Liver (tissue), 9 donors: ENCODE measurements around the gene DGCR8. TPM values are rescaled to one million over a fixed set of nuclear protein-coding genes. Genes with fewer than 3 reads are reported as not detected.

ENCODE experiments used
- DNase-seq: peaks from one replicate; pipeline ENCODE4 v3.0.0-alpha.2; 2017; ENCODE audit warnings: low spot score
- H3K27ac ChIP-seq, 2 donors: one replicate each; pipeline ENCODE4 v1.7.0; 2013; ENCODE audit warnings: inconsistent platforms in 2 of 2, low read length in 2 of 2, control low read depth in 1 of 2, low read depth in 1 of 2, mild to moderate bottlenecking in 1 of 2
- H3K27me3 ChIP-seq, 4 donors: one replicate each; pipeline versions ENCODE4 v1.6.1 to v1.7.0; 2013; ENCODE audit warnings: low read length in 3 of 4, inconsistent platforms in 1 of 4, mild to moderate bottlenecking in 1 of 4, moderate library complexity in 1 of 4; ENCODE audit not compliant: control insufficient read depth in 4 of 4, insufficient read depth in 4 of 4
- H3K36me3 ChIP-seq, 4 donors: one replicate each; pipeline versions ENCODE4 v1.6.1 to v1.7.0; 2013; ENCODE audit warnings: low read length in 3 of 4, mild to moderate bottlenecking in 3 of 4, low read depth in 1 of 4, moderate library complexity in 1 of 4; ENCODE audit not compliant: control insufficient read depth in 4 of 4, insufficient read depth in 3 of 4
- H3K4me1 ChIP-seq, 4 donors: one replicate each; pipeline versions ENCODE4 v1.6.1 to v1.7.0; 2013; ENCODE audit warnings: low read length in 3 of 4, mild to moderate bottlenecking in 3 of 4, moderate library complexity in 1 of 4; ENCODE audit not compliant: control insufficient read depth in 4 of 4, insufficient read depth in 4 of 4
- H3K4me3 ChIP-seq, 3 donors: one replicate each; pipeline versions ENCODE4 v1.6.1 to v1.7.0; 2013; ENCODE audit warnings: low read length in 3 of 3, control low read depth in 1 of 3, low read depth in 1 of 3, mild to moderate bottlenecking in 1 of 3
- H3K9ac ChIP-seq, 2 donors: one replicate each; pipeline ENCODE4 v1.7.0; 2013; ENCODE audit warnings: low read length in 2 of 2, mild to moderate bottlenecking in 2 of 2, moderate library complexity in 2 of 2, control low read depth in 1 of 2, low read depth in 1 of 2
- H3K9me3 ChIP-seq, 4 donors: one replicate each; pipeline versions ENCODE4 v1.6.1 to v1.7.0; 2013; ENCODE audit warnings: low read length in 3 of 4; ENCODE audit not compliant: control insufficient read depth in 4 of 4
- ATF3 ChIP-seq: IDR thresholded peaks from 2 replicates; pipeline ENCODE4 v1.6.1; 2016; ENCODE audit warnings: antibody characterized with exemption
- HNF4A ChIP-seq, 2 donors: conservative IDR thresholded peaks; 2 replicates each; pipeline ENCODE4 v1.6.1; 2016; ENCODE audit warnings: antibody characterized with exemption in 2 of 2, mild to moderate bottlenecking in 2 of 2
- HNF4G ChIP-seq: IDR thresholded peaks from 2 replicates; pipeline ENCODE4 v1.6.1; 2016; ENCODE audit warnings: antibody characterized with exemption
- JUND ChIP-seq, 2 donors: IDR thresholded peaks; 2 replicates each; pipeline ENCODE4 v1.6.1; 2016; ENCODE audit warnings: antibody characterized with exemption in 2 of 2
- NR2F2 ChIP-seq: IDR thresholded peaks from 2 replicates; pipeline ENCODE4 v1.6.1; 2016; ENCODE audit warnings: antibody characterized with exemption
- RAD21 ChIP-seq, 2 donors: IDR thresholded peaks; 2 replicates each; pipeline ENCODE4 v1.6.1; 2016; ENCODE audit warnings: antibody characterized with exemption in 2 of 2, mild to moderate bottlenecking in 2 of 2
- RXRA ChIP-seq, 2 donors: IDR thresholded peaks; 2 replicates each; pipeline ENCODE4 v1.6.1; 2017 to 2018; ENCODE audit warnings: antibody characterized with exemption in 2 of 2, mild to moderate bottlenecking in 1 of 2
- YY1 ChIP-seq: IDR thresholded peaks from 2 replicates; pipeline ENCODE4 v1.6.1; 2016; ENCODE audit warnings: antibody characterized with exemption, mild to moderate bottlenecking
- WGBS: extraction: QIAGEN DNeasy Blood & Tissue Kit; methylation state at CpG from one replicate; pipeline ENCODE4 v1.1.7; 2013; 5-methylcytosine and 5-hydroxymethylcytosine counted together
- polyA plus RNA-seq, 2 donors: library from polyadenylated mRNA; stranded (reverse) in 1 of 2; unstranded in 1 of 2; fragments of 200-250 nt in 1 of 2; fragments of >200 nt in 1 of 2; fragmentation: Nextera tagmentation in 1 of 2; extraction: Ambion mirVana in 1 of 2; gene quantifications; one replicate each; pipeline versions ENCODE4 v1.2.1 to v1.2.3, GENCODE V29; 2013 to 2015
- total RNA-seq, 2 donors: library from RNA; depleted of rRNA; stranded (reverse); fragments of >200 nt; gene quantifications; one replicate each; pipeline ENCODE4 v1.2.3, GENCODE V29; 2014
- TF ChIP-seq, protein P1 (sequence below): fragments of 150-350 bp; IDR thresholded peaks from 2 replicates; pipeline ENCODE4 v1.5.1; 2017; ENCODE audit warnings: improper control_type of control experiment, low read depth, low read length; ENCODE audit not compliant: missing input control
- TF ChIP-seq, protein P2 (sequence below): IDR thresholded peaks from 2 replicates; pipeline ENCODE4 v1.6.1; 2016; ENCODE audit warnings: antibody characterized with exemption, mild to moderate bottlenecking
- TF ChIP-seq, protein P3 (sequence below): IDR thresholded peaks from 2 replicates; pipeline ENCODE4 v1.6.1; 2016; ENCODE audit warnings: antibody characterized with exemption
- donor health status: healthy.
- donor health status: healthy.
- donor health status: healthy.
- donor health status: healthy.
- donor health status: healthy.

DGCR8 gene
- total and polyA plus RNA-seq, 4 donors: 7.9 to 27.1 (median 15.8) TPM

GRCh38 chr22:20099099-20099711 lies 19.2 kb downstream of the DGCR8 start (continued):
- TF ChIP-seq, protein P1, sequence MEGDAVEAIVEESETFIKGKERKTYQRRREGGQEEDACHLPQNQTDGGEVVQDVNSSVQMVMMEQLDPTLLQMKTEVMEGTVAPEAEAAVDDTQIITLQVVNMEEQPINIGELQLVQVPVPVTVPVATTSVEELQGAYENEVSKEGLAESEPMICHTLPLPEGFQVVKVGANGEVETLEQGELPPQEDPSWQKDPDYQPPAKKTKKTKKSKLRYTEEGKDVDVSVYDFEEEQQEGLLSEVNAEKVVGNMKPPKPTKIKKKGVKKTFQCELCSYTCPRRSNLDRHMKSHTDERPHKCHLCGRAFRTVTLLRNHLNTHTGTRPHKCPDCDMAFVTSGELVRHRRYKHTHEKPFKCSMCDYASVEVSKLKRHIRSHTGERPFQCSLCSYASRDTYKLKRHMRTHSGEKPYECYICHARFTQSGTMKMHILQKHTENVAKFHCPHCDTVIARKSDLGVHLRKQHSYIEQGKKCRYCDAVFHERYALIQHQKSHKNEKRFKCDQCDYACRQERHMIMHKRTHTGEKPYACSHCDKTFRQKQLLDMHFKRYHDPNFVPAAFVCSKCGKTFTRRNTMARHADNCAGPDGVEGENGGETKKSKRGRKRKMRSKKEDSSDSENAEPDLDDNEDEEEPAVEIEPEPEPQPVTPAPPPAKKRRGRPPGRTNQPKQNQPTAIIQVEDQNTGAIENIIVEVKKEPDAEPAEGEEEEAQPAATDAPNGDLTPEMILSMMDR: no peak

DNA sequence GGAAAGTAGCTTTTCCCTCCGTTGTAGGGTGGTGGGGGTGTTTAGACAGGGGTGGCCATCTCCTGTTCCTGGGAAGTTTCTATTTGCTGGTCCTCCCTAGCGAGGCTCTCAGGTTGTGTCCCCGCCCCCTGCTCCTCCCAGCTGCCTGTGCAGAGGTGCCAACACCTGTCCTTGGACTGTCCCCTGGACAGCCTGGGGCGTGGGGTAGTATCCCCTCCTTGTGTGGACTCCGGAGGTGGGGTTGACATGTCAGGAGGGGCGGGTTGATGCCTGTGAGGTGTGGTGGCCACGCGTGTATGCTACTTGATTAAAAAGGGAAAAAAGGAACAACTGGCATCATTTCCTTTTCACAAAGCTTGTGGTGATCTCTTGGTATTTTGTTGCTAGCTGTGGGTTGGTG lies 21.6 kb downstream of the DGCR8 start:
- Histone ChIP-seq H3K27me3 (no peaks in the 10 kb centered on the region), H3K9ac (no peak overlapping the region), H3K4me1 (peaks cover 0 to 31% (median 18%) of the 10 kb centered on the region in 4 donors), H3K9me3 (no peaks in the 10 kb centered on the region), H3K27ac (peak overlapping the region in 1 of 2 donors; percentile 56), H3K4me3 (no peak overlapping the region), H3K36me3 (peaks cover 7 to 28% (median 17%) of the 10 kb centered on the region in 4 donors)
- WGBS: 43% methylated on average over 8 of the region's 8 CpGs
- DNase-seq: no peak
- TF ChIP-seq HNF4A (conservative IDR thresholded peaks at IDR 0.05) (peak; percentile 65 to 71), NR2F2 (no peak), RXRA (IDR thresholded peaks at IDR 0.05) (peak in 1 of 2 donors; percentile 39), YY1 (peak; percentile 30), HNF4G (peak; percentile 11)
- TF ChIP-seq, protein P2, sequence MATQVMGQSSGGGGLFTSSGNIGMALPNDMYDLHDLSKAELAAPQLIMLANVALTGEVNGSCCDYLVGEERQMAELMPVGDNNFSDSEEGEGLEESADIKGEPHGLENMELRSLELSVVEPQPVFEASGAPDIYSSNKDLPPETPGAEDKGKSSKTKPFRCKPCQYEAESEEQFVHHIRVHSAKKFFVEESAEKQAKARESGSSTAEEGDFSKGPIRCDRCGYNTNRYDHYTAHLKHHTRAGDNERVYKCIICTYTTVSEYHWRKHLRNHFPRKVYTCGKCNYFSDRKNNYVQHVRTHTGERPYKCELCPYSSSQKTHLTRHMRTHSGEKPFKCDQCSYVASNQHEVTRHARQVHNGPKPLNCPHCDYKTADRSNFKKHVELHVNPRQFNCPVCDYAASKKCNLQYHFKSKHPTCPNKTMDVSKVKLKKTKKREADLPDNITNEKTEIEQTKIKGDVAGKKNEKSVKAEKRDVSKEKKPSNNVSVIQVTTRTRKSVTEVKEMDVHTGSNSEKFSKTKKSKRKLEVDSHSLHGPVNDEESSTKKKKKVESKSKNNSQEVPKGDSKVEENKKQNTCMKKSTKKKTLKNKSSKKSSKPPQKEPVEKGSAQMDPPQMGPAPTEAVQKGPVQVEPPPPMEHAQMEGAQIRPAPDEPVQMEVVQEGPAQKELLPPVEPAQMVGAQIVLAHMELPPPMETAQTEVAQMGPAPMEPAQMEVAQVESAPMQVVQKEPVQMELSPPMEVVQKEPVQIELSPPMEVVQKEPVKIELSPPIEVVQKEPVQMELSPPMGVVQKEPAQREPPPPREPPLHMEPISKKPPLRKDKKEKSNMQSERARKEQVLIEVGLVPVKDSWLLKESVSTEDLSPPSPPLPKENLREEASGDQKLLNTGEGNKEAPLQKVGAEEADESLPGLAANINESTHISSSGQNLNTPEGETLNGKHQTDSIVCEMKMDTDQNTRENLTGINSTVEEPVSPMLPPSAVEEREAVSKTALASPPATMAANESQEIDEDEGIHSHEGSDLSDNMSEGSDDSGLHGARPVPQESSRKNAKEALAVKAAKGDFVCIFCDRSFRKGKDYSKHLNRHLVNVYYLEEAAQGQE: no peak
- TF ChIP-seq, protein P3, sequence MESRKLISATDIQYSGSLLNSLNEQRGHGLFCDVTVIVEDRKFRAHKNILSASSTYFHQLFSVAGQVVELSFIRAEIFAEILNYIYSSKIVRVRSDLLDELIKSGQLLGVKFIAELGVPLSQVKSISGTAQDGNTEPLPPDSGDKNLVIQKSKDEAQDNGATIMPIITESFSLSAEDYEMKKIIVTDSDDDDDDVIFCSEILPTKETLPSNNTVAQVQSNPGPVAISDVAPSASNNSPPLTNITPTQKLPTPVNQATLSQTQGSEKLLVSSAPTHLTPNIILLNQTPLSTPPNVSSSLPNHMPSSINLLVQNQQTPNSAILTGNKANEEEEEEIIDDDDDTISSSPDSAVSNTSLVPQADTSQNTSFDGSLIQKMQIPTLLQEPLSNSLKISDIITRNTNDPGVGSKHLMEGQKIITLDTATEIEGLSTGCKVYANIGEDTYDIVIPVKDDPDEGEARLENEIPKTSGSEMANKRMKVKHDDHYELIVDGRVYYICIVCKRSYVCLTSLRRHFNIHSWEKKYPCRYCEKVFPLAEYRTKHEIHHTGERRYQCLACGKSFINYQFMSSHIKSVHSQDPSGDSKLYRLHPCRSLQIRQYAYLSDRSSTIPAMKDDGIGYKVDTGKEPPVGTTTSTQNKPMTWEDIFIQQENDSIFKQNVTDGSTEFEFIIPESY: no peak

- 73% methylated on average over 12 of the region's 12 CpGs for WGBS
- H3K27me3 ChIP-seq: no peaks in the 10 kb centered on the region
- peaks cover 13 to 34% (median 20%) of the 10 kb centered on the region in 4 donors for H3K36me3 ChIP-seq
- H3K9ac ChIP-seq: peak overlapping the region in 1 of 2 donors; percentile 38
- peak overlapping the region; percentile 51 to 56 for H3K27ac ChIP-seq
- H3K9me3 ChIP-seq: no peaks in the 10 kb centered on the region
- DNase-seq: no peak
- TF ChIP-seq, protein P1: peak; percentile 34
- TF ChIP-seq RAD21 (IDR thresholded peaks at IDR 0.05) (peak in 1 of 2 donors; percentile 69), HNF4A (conservative IDR thresholded peaks at IDR 0.05) (peak in 1 of 2 donors; percentile 51), JUND (IDR thresholded peaks at IDR 0.05) (no peak), ATF3 (no peak)
- H3K4me3 ChIP-seq: no peak overlapping the region
- H3K4me1 ChIP-seq: peaks cover 0 to 31% (median 18%) of the 10 kb centered on the region in 4 donors
Measured at GRCh38 chr22:20102203-20102780, 22.3 kb downstream of the DGCR8 start.
